Measurements from ENCODE around the gene APOOL. TPM values are rescaled to one million over a fixed set of nuclear protein-coding genes. Genes with fewer than 3 reads are reported as not detected.
"Not testable (repeated sequence)": the region's sequence is repeated elsewhere in the genome, so short reads cannot be mapped to it uniquely, and the experiment has no call there.

APOOL gene, protein sequence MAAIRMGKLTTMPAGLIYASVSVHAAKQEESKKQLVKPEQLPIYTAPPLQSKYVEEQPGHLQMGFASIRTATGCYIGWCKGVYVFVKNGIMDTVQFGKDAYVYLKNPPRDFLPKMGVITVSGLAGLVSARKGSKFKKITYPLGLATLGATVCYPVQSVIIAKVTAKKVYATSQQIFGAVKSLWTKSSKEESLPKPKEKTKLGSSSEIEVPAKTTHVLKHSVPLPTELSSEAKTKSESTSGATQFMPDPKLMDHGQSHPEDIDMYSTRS
- total RNA-seq (2014; rRNA removed; shearing (Covaris generic)): 8.3 and 14.1 TPM in 2 replicates

DNA sequence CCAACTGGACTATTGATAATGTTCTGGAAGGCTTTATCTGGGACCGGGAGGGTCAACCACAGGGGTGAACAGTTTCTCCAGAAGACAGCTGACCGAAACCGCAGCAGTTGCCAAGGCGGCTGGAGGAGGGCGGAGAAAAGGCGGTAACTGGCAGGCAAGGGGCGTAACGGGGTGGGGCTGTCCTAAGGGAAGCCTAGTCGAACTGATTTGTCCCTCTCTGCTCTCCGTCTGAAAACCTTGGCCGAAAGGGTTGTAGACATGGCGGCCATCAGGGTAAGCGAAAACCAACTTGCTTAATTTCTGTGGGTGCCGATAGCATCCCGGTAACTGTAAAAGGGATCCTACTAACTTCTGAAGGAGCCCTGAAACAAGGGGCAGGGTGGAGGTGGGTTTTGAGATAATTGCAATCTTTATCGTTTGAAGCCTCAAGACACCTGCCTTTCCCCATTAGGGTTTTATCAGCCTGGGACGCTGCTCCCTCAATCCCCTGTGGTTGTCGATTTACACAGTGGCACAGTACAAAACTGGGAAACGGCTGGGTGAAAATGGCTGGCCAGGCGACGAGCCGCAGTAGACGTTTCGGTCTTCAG lies at the start of gene APOOL:
Gene APOOL (plus strand): TSS at position 223 of the 590 bp plus-strand sequence. CDS start 36 bp downstream, at position 259.
- DNase-seq (ENCODE audit: low spot score): peak; percentile 85

DNA sequence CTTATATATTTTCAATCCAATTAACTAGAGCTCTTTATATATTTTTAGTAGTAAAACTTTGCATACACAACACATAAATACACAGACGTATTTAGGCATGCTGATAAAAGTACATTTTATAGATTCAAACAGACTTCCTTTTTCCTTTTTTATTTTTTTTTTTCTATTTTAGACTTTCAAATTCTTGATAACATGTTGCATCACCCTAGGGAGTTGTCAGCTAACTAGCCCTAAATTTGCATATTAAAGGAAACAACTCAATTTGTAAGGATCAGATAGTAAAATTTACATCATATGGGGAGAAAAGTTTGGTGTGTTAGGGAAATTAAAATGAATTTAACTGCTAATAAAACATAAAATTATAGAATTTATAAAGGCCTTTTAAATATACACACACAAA lies 47.4 kb upstream of the APOOL start:
- no peak for DNase-seq (ENCODE audit: low spot score)

DNA sequence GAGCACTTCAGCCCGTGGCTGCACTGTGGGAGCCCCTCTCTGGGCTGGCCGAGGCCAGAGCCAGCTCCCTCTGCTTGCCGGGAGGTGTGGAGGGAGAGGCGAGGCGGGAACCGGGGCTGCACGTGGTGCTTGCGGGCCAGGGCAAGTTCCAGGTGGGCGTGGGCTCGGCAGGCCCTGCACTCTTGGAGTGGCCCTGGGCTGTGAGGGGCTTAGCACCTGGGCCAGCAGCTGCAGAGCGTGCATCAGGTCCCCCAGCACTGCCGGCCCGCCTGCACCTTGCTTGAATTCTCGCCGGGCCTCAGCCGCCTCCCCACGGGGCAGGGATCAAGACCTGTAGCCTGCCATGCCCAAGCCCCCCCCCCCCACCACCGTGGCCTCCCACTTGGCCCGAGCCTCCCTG lies 28.9 kb upstream of the APOOL start:
- no peak for DNase-seq (ENCODE audit: low spot score)

DNA sequence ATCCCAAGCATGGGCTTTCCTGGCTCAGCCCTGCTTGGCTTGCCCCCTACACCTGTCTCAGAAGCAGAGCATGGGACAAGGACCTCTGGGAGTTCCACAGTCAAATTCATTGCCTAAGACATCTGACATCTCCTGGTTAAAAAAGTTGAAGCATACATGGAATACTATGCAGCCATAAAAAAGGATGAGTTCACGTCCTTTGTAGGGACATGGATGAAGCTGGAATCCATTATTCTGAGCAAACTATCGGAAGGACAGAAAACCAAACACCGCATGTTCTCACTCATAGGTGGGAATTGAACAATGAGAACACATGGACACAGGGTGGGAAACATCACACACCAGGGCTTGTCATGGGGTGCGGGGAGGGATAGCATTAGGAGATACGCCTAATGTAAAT lies 11.9 kb upstream of the APOOL start:
- DNase-seq (ENCODE audit: low spot score): not testable (repeated sequence)

DNA sequence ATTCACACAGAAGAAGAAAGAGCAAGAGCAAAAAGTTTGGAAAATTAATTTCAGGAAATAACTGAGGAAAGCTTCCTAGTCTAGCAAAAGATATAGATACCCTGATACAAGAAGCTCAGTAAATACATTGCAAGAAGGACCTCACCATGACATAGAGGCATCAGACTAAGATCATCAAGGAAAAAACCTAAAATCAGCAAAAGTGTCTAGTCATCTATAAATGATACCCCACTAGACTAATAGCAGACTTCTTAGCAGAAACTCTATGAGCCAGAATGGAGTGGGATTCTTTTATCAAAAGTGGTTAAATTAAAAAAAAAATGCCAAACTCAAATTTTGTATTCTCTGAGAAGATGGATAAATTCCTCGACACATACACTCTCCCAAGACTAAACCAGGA lies 10.5 kb upstream of the APOOL start:
- no peak for DNase-seq (ENCODE audit: low spot score)

DNA sequence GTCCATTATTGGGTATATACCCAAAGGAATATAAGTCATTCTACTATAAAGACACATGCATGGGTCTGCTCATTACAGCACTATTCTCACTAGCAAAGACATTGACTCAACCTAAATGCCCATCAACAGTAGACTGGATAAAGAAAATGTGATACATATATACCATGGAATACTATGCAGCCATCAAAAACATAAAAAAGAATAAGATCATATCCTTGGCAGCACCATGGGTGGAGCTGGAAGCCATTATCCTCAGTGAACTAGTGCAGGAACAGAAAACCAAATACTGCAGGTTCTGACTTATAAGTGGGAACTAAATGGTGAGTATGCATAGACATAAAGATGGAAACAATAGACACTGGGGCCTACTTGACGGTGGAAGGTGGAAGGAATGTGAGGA lies 2.3 kb upstream of the APOOL start:
- no peak for DNase-seq (ENCODE audit: low spot score)

DNA sequence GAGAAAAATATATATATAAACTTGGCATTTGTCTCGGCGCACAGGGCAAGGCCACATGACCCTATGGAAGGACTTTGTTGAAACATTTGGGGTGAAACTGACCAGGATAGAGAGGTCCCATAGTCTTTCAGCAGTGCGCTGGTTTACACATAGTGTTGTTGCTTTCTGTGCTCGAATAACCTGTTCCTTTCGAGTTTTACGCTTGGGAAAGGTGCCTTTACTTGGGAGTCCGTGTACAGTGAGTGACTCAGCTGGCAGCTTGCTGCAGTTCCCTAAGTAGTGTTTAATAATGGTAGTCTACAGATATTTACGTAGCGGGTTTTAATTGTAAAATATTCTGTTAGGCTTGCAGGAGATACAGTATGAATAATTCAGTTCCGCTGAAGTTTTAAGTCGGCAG lies 578 bp downstream of the APOOL start:
- peak; percentile 8 for DNase-seq (ENCODE audit: low spot score)

DNA sequence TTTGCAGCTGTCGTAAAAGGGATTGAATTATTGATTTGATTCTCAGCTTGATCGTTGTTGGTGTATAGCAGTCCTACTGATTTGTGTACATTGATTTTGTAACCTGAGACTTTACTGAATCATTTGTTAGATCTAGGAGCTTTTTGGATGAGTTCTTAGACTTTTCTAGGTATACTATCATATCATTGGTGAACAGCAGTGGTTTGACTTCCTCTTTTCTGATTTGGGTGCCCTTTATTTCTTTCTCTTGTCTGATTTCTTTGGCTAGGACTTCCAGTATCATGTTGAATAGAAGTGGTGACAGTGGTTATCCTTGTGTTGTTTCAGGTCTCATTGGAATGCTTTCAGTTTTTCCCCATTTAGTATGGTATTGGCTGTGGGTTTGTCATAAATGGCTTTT lies 8.4 kb downstream of the APOOL start:
- DNase-seq (ENCODE audit: low spot score): no peak

DNA sequence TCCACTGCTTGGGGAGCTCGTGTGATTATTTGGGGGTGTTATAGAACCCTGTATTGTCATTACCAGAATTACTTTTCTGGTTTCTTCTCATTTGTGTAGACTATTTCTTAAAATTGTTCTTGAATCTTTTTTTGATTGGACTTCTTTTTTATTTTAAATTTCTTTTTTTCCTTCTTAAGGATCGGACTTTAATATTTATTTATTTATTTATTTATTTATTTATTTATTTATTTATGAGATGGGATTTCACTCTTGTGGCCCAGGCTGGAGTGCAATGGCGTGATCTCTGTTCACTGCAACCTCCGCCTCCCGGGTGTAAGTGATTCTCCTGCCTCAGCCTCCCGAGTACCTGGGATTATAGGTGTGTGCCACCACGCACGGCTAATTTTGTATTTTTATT lies 11.7 kb downstream of the APOOL start:
- DNase-seq (ENCODE audit: low spot score): not testable (repeated sequence)

DNA sequence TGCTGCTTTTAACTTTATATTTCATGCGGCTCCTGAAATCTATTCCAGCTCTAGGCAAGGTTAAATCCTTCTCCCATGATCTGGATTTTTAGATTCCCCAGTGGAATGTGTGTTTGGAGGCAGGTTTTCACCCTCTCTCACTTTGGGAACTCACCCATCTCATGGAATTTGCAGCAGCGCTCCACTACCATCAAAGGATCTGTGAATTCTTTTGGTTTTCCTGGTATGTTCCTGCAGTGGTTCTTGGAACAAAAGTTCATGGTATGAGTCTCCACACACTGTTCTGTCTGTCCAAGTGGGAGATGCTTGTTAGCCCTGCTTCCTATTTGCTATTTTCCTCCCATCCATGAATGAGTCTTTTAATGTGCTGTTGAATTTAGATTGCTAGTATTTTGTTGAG lies 14.0 kb downstream of the APOOL start:
- DNase-seq (ENCODE audit: low spot score): no peak

DNA sequence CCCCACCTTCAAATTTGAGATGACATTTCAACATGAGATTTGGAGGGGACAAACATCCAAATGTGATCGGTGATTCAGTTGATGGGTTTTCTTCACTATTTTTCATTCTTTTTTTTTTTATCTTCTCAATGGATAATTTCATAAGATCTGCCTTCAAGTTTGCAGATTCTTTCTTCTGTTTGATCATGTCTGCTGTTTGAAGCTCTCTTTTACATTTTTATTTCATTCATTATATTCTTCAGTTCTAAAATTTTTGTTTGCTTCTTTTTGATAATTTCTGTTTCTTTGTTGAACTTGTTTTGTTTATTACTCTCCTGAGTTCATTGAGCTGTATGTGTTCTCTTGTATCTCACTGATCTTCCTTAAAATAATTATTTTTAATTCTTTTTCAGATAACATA lies 14.8 kb downstream of the APOOL start:
- DNase-seq (ENCODE audit: low spot score): no peak

DNA sequence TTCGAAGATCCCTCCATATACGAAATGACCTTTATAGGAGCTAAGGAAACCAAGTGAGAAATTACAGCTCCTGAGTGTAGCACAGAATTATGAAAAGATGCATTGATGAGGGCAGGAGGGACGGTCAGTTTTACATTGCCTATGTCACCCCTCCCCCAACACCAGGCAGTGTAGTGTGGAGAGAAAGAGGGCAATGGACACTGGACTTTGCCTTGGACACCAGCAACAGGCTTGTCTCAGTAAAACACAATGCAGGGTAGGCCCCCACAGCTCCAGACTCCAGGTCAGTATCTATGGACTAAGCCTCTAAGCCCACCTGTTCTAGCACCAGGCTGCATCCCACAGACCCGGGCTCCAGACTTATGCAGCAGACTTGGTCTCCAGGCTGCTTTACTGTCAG lies 16.5 kb downstream of the APOOL start:
- no peak for DNase-seq (ENCODE audit: low spot score)

DNA sequence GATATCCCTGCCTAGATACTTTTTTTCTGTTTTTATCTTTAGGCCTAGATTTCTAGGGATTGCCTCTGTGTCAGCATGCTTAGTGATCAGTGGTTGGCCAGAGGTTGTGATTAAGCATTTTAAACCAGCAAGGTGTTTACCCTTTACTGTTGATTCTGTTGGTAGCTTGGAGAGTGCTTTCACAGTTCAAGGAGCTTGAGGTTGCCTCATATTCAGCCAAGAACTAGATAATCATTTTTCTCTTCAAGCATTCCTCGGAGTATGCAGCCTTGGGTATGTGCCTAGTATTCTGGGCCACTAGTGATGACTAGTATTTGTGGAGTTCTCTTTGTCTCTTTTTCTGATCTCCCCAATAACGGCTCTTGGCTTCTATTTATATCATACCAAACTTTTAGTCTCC lies 20.4 kb downstream of the APOOL start:
- DNase-seq (ENCODE audit: low spot score): no peak

DNA sequence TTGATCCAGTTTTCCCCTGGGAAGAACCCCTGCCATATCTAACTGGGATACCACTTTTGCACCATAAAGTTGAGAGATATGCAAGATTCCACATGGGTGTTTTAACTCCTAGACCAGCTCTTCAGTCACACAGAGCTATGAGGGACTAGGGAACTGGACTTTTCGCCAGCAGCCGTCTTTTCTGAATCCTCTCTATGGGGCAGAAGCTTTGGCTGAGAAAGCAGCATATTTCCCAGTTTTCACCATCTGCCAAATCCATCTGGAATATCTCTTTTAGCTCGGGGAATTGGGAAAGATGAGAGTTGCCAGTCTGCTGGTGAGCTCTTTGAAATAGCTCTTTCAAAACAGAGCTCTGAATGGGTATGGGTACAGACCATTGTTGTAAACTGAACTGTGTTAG lies 20.9 kb downstream of the APOOL start:
- no peak for DNase-seq (ENCODE audit: low spot score)

DNA sequence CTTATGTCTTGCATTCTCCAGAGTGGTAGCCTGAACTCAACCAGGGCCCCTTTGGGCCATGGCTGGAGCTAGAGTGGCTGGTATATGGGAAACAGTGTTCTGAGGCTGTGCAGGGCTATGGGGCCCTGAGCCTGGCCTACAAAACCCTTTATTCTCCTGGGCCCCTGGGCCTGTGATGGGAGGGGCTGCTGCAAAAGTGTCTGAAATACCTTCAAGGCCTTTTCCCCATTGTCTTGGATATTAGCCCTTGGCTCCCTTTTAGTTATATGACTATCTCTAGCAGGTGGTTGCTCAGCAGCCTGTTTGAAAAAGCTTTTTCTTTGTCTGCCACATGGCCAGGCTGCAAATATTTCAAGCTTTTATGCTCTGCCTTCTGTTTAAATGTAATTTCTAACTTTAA lies 22.5 kb downstream of the APOOL start:
- no peak for DNase-seq (ENCODE audit: low spot score)

DNA sequence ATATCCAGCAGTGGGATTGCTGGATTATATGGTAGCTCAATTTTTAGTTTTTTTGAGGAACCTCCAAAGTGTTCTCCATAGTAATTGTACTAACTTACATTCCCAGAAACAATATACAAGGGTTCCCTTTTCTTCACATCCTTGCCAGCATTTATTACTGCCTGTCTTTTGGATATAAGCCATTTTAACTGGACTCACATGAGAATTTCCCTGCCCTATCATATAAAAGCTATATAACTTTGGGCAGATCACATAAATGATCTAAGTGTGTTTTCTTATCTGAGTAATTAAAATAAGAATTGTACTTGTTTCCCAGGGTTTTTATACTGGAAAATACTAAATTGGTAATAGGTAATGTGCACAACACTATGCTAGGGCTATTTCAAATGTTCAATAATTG lies 25.4 kb downstream of the APOOL start:
- no peak for DNase-seq (ENCODE audit: low spot score)

DNA sequence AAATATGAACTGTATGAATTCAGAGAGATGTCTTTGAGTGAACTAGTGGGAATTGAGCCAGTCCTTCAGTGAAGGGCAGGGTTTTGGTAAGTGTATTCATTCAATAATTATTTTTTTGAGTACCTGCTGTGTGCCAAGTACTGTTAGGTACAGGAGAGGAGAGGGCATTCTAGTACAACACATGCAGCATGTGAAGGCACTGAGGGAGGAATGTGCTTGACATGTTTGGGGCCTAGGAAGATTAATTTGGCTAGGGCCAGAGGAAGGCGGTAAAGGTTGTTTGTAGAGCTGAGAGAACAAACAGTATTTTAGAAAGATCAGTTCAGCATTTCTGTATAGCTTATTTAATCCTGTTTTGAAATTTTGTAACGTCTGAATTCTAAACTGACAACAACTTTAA lies 27.8 kb downstream of the APOOL start:
- DNase-seq (ENCODE audit: low spot score): no peak

DNA sequence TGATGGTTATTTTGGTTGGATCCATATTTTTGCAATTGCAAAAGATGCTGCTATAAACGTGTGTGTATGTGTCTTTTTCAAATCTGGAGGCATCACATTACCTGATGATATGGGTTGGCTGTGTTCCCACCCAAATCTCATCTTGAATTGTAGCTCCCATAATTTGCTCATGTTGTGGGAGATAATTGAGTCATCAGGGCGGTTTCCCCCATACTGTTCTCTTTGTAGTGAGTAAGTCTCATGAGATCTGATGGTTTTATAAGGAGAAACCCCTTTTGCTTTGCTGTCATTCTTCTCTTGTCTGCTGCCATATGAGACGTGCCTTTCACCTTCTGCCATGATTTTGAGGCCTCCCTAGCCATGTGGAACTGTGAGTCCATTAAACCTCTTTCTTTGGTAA lies 33.4 kb downstream of the APOOL start:
- DNase-seq (ENCODE audit: low spot score): no peak

DNA sequence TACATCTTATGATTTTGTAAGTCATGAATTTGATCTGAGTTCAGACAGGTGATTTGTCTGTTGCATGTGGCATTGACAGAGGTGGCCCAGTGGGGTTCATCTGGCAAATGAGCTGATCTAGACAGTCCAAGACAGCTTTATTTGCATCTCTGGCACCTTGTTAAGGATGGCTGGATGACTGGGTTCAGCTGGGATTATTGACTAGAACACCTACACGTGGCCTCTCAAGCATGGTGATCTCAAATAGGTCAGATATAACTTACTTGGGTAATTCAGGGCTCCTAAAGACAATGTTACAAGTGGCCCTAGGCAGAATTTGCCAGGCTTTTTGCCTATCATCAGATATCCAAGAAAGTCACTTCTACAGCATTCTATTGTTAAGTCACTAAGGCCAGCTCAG lies 48.0 kb downstream of the APOOL start:
- no peak for DNase-seq (ENCODE audit: low spot score)

DNA sequence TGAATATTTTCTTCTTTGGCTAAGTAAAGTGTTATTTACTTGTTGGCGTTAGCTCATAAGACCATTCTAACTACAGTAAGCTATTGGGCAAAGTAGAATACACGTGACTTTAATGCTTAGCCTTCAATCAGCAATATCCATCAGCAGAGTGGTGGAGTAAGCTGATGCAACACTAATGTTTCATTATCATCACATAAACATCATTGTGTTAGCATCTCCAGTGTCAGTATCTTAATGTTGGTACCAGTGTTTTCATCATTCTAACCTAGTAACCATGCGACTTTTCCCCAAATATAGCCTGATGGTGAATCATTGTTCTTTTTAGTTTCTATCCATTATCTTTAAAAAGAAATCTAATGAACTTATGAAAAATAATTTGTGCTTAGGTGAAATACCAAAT lies 48.5 kb downstream of the APOOL start:
- no peak for DNase-seq (ENCODE audit: low spot score)

DNA sequence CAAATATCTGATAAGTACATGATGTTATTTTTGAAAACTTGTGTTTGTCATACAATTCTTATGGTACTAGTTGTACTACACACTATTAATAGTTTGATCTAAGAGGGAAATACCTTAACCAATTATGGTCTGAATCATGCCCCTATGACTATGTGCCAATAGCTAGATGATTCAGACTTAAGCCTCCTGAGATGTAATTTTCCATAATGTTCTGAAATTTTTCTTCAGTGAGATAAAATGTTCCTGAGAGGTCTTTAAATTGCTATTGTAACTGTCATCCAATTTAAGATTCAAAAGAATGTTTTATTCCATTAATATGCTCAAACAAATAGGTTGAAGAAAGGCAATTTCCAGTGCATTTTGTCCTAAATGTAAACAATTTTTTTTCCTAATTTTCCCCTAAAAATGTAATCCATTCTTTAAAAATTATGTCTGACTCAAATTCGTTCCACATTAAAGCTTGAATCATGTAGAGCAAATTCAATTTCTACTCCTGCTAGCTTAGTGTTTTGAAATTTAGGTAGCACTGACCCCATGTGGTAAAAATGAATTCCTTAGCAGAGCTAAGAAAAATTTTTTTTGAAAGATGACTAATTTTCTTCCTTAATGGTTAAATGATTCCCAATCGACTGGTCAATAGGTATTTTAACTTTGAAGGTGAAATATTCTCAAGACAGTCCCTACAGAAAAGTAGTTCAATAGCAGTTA lies 49.1 kb downstream of the APOOL start:
- DNase-seq (ENCODE audit: low spot score): peak; percentile 29

DNA sequence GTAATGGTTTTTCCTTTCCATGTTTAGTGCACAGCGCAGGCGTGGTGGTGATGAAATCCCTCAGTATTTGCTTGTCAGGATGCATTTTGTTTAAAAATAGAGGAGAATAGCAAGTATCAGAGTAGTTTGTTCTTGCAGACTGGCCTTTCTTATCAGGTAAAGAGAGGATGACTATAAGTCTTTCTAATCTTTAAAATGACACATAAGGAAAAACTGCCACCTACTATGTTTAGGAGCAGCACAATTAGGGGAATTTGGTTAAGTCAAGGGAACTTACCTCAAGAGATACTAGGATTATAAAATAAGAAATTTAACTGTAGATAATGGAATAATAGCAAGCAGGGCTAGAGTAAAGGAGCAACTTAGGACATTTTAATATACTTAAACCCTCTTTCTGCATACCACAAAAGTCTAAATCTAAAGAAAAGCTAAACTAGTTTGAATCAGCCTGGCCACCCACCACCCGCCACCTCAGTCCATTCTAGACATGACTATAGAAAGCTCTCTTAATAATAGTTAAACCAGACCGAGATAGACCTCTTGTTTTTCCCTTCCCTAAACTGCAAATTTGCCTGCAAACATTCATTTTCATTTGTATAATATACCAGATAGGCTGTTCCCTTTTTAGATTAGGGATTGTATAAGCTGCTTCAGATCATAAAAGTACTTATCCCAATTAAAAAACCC lies 62.0 kb downstream of the APOOL start:
- no peak for DNase-seq (ENCODE audit: low spot score)

DNA sequence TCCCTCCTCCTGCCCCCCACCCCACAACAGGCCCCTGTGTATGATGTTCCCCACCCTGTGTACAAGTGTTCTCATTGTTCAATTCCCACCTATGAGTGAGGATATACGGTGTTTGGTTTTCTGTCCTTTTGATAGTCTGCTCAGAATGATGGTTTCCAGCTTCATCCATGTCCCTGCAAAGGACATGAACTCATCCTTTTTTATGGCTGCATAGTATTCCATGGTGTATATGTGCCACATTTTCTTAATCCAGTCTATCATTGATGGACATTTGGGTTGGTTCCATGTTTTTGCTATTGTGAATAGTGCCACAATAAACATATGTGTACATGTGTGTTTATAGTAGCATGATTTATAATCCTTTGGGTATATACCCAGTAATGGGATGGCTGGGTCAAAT lies 73.6 kb downstream of the APOOL start:
- DNase-seq (ENCODE audit: low spot score): not testable (repeated sequence)

Data from A172 (cell line).